GM20000 (cell line): ENCODE data around the gene PPA1.

Source experiments
- DNase-seq: peaks from one replicate; pipeline ENCODE4 v3.0.0; 2012; ENCODE audit warnings: low spot score
- CTCF ChIP-seq: IDR thresholded peaks from 2 replicates; pipeline ENCODE4 v1.5.1; 2012; ENCODE audit warnings: mild to moderate bottlenecking, control low read depth; ENCODE audit errors: extremely low read depth, missing control alignments

PPA1 gene

GRCh38 chr10:70271996-70272924 is 39.0 kb upstream of the PPA1 start:
- no peak for TF ChIP-seq CTCF
- no peak for DNase-seq

- no peak for DNase-seq
- TF ChIP-seq CTCF: no peak
Observed at GRCh38 chr10:70270952-70271351, 37.7 kb upstream of the PPA1 start.

GRCh38 chr10:70269741-70270140 is 36.5 kb upstream of the PPA1 start:
- no peak for DNase-seq
- TF ChIP-seq CTCF: no peak

- no peak for DNase-seq
- TF ChIP-seq CTCF: no peak
Observed at GRCh38 chr10:70268376-70268775, 35.1 kb upstream of the PPA1 start.

GRCh38 chr10:70267161-70267933 is 34.1 kb upstream of the PPA1 start:
- no peak for DNase-seq
- peak; percentile 7 for TF ChIP-seq CTCF

- TF ChIP-seq CTCF: no peak
- DNase-seq: no peak
Observed at GRCh38 chr10:70266701-70267100, 33.5 kb upstream of the PPA1 start.

GRCh38 chr10:70266056-70266455 is 32.8 kb upstream of the PPA1 start:
- no peak for TF ChIP-seq CTCF
- no peak for DNase-seq
